Spleen (tissue), 11 donors: ENCODE measurements around the gene LBR. TPM values are rescaled to one million over a fixed set of nuclear protein-coding genes. Genes with fewer than 3 reads are reported as not detected.

Experiments
- DNase-seq: peaks from one replicate; pipeline ENCODE4 v3.0.0-alpha.2; 2020
- H3K27ac ChIP-seq, 8 donors: fragments of 200-600 bp; sonication (generic) in 7 of 8; 1 replicate in 4 of 8; 2 replicates in 4 of 8; pipeline versions ENCODE4 v1.5.0 to v1.8.0; 2016 to 2021; ENCODE audit warnings: inconsistent platforms in 4 of 8, mild to moderate bottlenecking in 4 of 8, moderate library complexity in 1 of 8
- H3K27me3 ChIP-seq, 7 donors: fragments of 200-600 bp; sonication (generic) in 6 of 7; replicated peaks in 1 of 7; 1 replicate in 4 of 7; 2 replicates in 3 of 7; pipeline versions ENCODE4 v1.5.0 to v1.8.0; 2016 to 2021; ENCODE audit warnings: inconsistent platforms in 3 of 7, mild to moderate bottlenecking in 1 of 7
- H3K36me3 ChIP-seq, 6 donors: fragments of 200-600 bp; sonication (generic) in 5 of 6; 1 replicate in 4 of 6; 2 replicates in 2 of 6; pipeline versions ENCODE4 v1.5.0 to v1.8.0; 2016 to 2021; ENCODE audit warnings: inconsistent platforms in 2 of 6
- H3K4me1 ChIP-seq, 6 donors: fragments of 200-600 bp; sonication (generic) in 5 of 6; 1 replicate in 3 of 6; 2 replicates in 3 of 6; pipeline versions ENCODE4 v1.5.0 to v1.8.0; 2016 to 2021; ENCODE audit warnings: inconsistent platforms in 3 of 6
- H3K4me3 ChIP-seq, 8 donors: fragments of 200-600 bp; sonication (generic) in 7 of 8; 1 replicate in 4 of 8; 2 replicates in 4 of 8; pipeline versions ENCODE4 v1.5.0 to v1.8.0; 2016 to 2021; ENCODE audit warnings: inconsistent platforms in 4 of 8, mild to moderate bottlenecking in 4 of 8, moderate library complexity in 2 of 8
- H3K9me3 ChIP-seq, 8 donors: fragments of 200-600 bp; sonication (generic) in 7 of 8; 1 replicate in 4 of 8; 2 replicates in 4 of 8; pipeline versions ENCODE4 v1.5.0 to v1.8.0; 2016 to 2021; ENCODE audit warnings: inconsistent platforms in 4 of 8
- CTCF ChIP-seq, 11 experiments: fragments of 200-600 bp in 7 of 11; fragments of 450-650 bp in 4 of 11; sonication (generic) in 4 of 11; IDR thresholded peaks in 8 of 11; conservative IDR thresholded peaks in 3 of 11; 1 replicate in 7 of 11; 2 replicates in 4 of 11; pipeline versions ENCODE4 v1.4.0 to v1.8.0; 2016 to 2021; ENCODE audit warnings: antibody characterized with exemption in 11 of 11, inconsistent platforms in 4 of 11, mild to moderate bottlenecking in 1 of 11
- POLR2A ChIP-seq, 3 donors: fragments of 450-650 bp; IDR thresholded peaks; one replicate each; pipeline ENCODE4 v1.5.1; 2017; ENCODE audit warnings: antibody characterized with exemption in 3 of 3, mild to moderate bottlenecking in 1 of 3
- POLR2AphosphoS5 ChIP-seq, 3 donors: sonication (generic); formaldehyde crosslinking; IDR thresholded peaks; one replicate each; pipeline ENCODE4 v1.5.1; 2017; ENCODE audit warnings: antibody characterized with exemption in 3 of 3
- WGBS, 5 donors: extraction: QIAGEN DNeasy Blood & Tissue Kit in 3 of 5; methylation state at CpG; one replicate each; pipeline versions ENCODE4 v1.1.5 to v1.1.7; 2013 to 2018; 5-methylcytosine and 5-hydroxymethylcytosine counted together
- intact Hi-C: fragments of 100-400 bp; cut with DNase I; formaldehyde crosslinking; loops from one replicate; pipeline ENCODE4 v1.15.0; 2023; ENCODE audit warnings: low total_unique reads
- polyA plus RNA-seq, 3 donors: library from polyadenylated mRNA; stranded (reverse); fragments of 200-250 nt; gene quantifications; one replicate each; pipeline ENCODE4 v1.2.1, GENCODE V29; 2013
- total RNA-seq, 7 donors: library from RNA; depleted of rRNA in 3 of 7; stranded (reverse); fragments of >200 nt in 3 of 7; fragmentation: NEBNext Ultra II Directional in 4 of 7; extraction: Animal tissue kit (Norgen Biotek cat#: 25700) in 4 of 7; gene quantifications; one replicate each; pipeline versions ENCODE4 v1.1.0 to v1.2.1, GENCODE V29; 2016 to 2021
- donor health status: healthy with polysubstance abuse.
- donor health status: DM: no; HTN: no; CAD: no; lungs with moderate emphysema.
- donor health status: DM: no; HTN: no; CAD: no.
- donor health status: Bipolar disorder and iron deficiency.
- donor health status: healthy.
- donor health status: DM: no; HTN: no; CAD: no.
- donor health status: DM: yes; HTN: yes; CAD: no.

LBR gene
- total and polyA plus RNA-seq, 10 donors: 20.8 to 157 (median 87.9) TPM

- 86 to 93% (median 92%) methylated on average over 4 of the region's 4 CpGs for WGBS, 5 donors
- intact Hi-C loops: no loop called here
- Histone ChIP-seq H3K4me1 (no peaks in the 10 kb centered on the region), H3K9me3 (no peaks in the 10 kb centered on the region), H3K4me3 (no peak overlapping the region), H3K36me3 (no peaks in the 10 kb centered on the region), H3K27ac (no peak overlapping the region), H3K27me3 (no peaks in the 10 kb centered on the region)
- DNase-seq: no peak
- TF ChIP-seq POLR2AphosphoS5 (IDR thresholded peaks at IDR 0.05) (no peak), POLR2A (IDR thresholded peaks at IDR 0.05) (no peak), CTCF (IDR thresholded peaks at IDR 0.05 in 8 of 11, conservative IDR thresholded peaks at IDR 0.05 in 3 of 11) (no peak)
Observed at GRCh38 chr1:225360119-225360518, 67.7 kb downstream of the LBR start.

GRCh38 chr1:225355863-225356262, 72.0 kb downstream of the LBR start:
- Histone ChIP-seq H3K9me3 (no peaks in the 10 kb centered on the region), H3K36me3 (no peaks in the 10 kb centered on the region), H3K27ac (no peak overlapping the region), H3K4me1 (no peaks in the 10 kb centered on the region), H3K27me3 (no peaks in the 10 kb centered on the region), H3K4me3 (no peak overlapping the region)
- 85 to 94% (median 91%) methylated on average over 1 of the region's 1 CpG for WGBS, 5 donors
- intact Hi-C loops: no loop called here
- no peak for DNase-seq
- no peak for TF ChIP-seq CTCF (IDR thresholded peaks at IDR 0.05 in 8 of 11, conservative IDR thresholded peaks at IDR 0.05 in 3 of 11)

- WGBS, 5 donors: 49 to 89% (median 68%) methylated on average over 3 of the region's 3 CpGs
- Histone ChIP-seq H3K4me1 (no peaks in the 10 kb centered on the region), H3K4me3 (no peak overlapping the region), H3K27me3 (no peaks in the 10 kb centered on the region), H3K9me3 (no peaks in the 10 kb centered on the region), H3K27ac (no peak overlapping the region), H3K36me3 (no peaks in the 10 kb centered on the region)
- TF ChIP-seq POLR2A (IDR thresholded peaks at IDR 0.05): no peak
- TF ChIP-seq POLR2AphosphoS5 (IDR thresholded peaks at IDR 0.05): no peak
- no peak for TF ChIP-seq CTCF (IDR thresholded peaks at IDR 0.05 in 8 of 11, conservative IDR thresholded peaks at IDR 0.05 in 3 of 11)
- no peak for DNase-seq
- intact Hi-C loops: no loop called here
Observed at GRCh38 chr1:225354906-225355305, 72.9 kb downstream of the LBR start.

Other genes with a start within 250 kb of the LBR start
- gene ENAH, start 225.1 kb upstream of the LBR start, total RNA-seq: 10 to 100 TPM; 35.4 to 98.1 (median 55.4) TPM
- 10 to 100 TPM in 1 of 3 donors, 1 to 10 TPM in 2; 5.1 to 17.8 (median 5.2) TPM for gene ENAH, start 225.1 kb upstream of the LBR start, polyA plus RNA-seq